ENCODE results near the gene SLC38A10. TPM values are rescaled to one million over a fixed set of nuclear protein-coding genes. Genes with fewer than 3 reads are reported as not detected.

The SLC38A10 gene
- total and polyA plus RNA-seq, 2 of the 13 experiments (the other 11 are each of a cell fraction or from before 2014, with no cell fraction given) = 23.4 to 55.8 TPM

- TF ChIP-seq MTERF4 (CRISPR knock-in tag; IDR thresholded peaks at IDR 0.05) = no peak
- peak; percentile 34; the same call in 1 of the 2 replicates for TF ChIP-seq THRA (CRISPR knock-in tag; IDR thresholded peaks at IDR 0.05; ENCODE audit: borderline replicate concordance)
- 0 out of 2 replicates have a peak, but pooled peaks have one; percentile 18 for TF ChIP-seq ZNF414 (CRISPR knock-in tag; IDR thresholded peaks at IDR 0.05)
Observed at GRCh38 chr17:81339534-81340296, 44.6 kb upstream of the SLC38A10 start (continued).

GRCh38 chr17:81339191-81339533 is 44.1 kb upstream of the SLC38A10 start:
- peak overlapping the region; percentile 77 for H3K27ac ChIP-seq (ENCODE audit: extremely low read length, insufficient read depth, low read length)
- in situ Hi-C loops (cut with HindIII; ENCODE audit: extremely low pct_ligation_motif_present, low pct_unique_long_range_greater_than_20kb) = no loop called here
- TF ChIP-seq GATAD2A (CRISPR knock-in tag; IDR thresholded peaks at IDR 0.05) = peak; percentile 60
- no peak for TF ChIP-seq JUN (CRISPR knock-in tag; IDR thresholded peaks at IDR 0.05)
- peak; percentile 4; the same call in 1 of the 2 replicates for TF ChIP-seq ELF1 (CRISPR knock-in tag; IDR thresholded peaks at IDR 0.05)
- TF ChIP-seq ZBTB34 (CRISPR knock-in tag; IDR thresholded peaks at IDR 0.05) = 0 out of 2 replicates have a peak, but pooled peaks have one; percentile 15
- TF ChIP-seq ZNF407 (CRISPR knock-in tag; IDR thresholded peaks at IDR 0.05; ENCODE audit: not compliant biosample characterization) = no peak

More at GRCh38 chr17:81339191-81339533, 44.1 kb upstream of the SLC38A10 start:
- peak; percentile 90 for DNase-seq (ENCODE audit: low spot score)
- FAIRE-seq = peak; percentile 94
- H3K4me1 ChIP-seq (ENCODE audit: insufficient read depth, low read length) = peaks cover 89% of the 10 kb centered on the region
- ChIA-PET CTCF (ENCODE audit: low intra/inter-chr PET ratio, low total read pairs) (no interaction called here), POLR2A (interaction anchor here (1.3 to 2.6 kb wide), 3 partner anchors 10 to 54 kb away, joined by 3 to 10 read pairs (median 4); partner anchors contain the start of gene SLC38A10)
- H3K9me3 ChIP-seq (ENCODE audit: low read length) = no peaks in the 10 kb centered on the region
- H2AFZ ChIP-seq (ENCODE audit: low read length) = no peak overlapping the region
- H3K27me3 ChIP-seq (ENCODE audit: control insufficient read depth in 1 of 2, insufficient read depth in 2 of 2, low read length in 2 of 2) = peaks cover 11 to 44% of the 10 kb centered on the region in 2 experiments; a peak in 4 of 5 replicates
- H3K9ac ChIP-seq (ENCODE audit: insufficient read depth, low read depth, low read length) = peak overlapping the region; percentile 70
- H3K36me3 ChIP-seq (replicated peaks in 1 of 2; ENCODE audit: control insufficient read depth in 1 of 2, insufficient read depth in 2 of 2, low read length in 2 of 2) = no peaks in the 10 kb centered on the region
- BruUV-seq (replicated peaks) = no TSS peak
- no peaks in the 10 kb centered on the region for H4K20me1 ChIP-seq (ENCODE audit: insufficient read depth, low read length)
- intact Hi-C loops (cut with micrococcal nuclease; ENCODE audit: unreplicated experiment) = no loop called here
- peak overlapping the region; percentile 99 for H3K4me2 ChIP-seq (ENCODE audit: low read depth, low read length)
- ATAC-seq = peak; percentile 37
- H3K4me3 ChIP-seq (replicated peaks in 1 of 3; ENCODE audit: insufficient read depth in 1 of 3, low read depth in 2 of 3, low read length in 3 of 3) = peak overlapping the region; percentile 46 to 83 (median 52)
- WGBS (ENCODE audit: low lambda C conversion rate) = 0% methylated on average over 4 of the region's 4 CpGs
- H3K79me2 ChIP-seq (ENCODE audit: insufficient read depth, low read length) = peaks cover 17% of the 10 kb centered on the region

Measured in HepG2 (cell line).